SIG-M5 (cell line): ENCODE measurements around the gene RAD51B.
"Not testable (repeated sequence)": the region's sequence is repeated elsewhere in the genome, so short reads cannot be mapped to it uniquely, and the experiment has no call there.

ENCODE experiments used
- DNase-seq: peaks from one replicate; lab custom pipeline; 2025; lab: John Stamatoyannopoulos, UW

The RAD51B gene

GRCh38 chr14:68176687-68177086, 357.1 kb downstream of the RAD51B start:
- no peak for DNase-seq

GRCh38 chr14:68177728-68178127, 358.1 kb downstream of the RAD51B start:
- no peak for DNase-seq

- DNase-seq: no peak
These were observed 358.7 kb downstream of the RAD51B start for GRCh38 chr14:68178282-68178681.

GRCh38 chr14:68181519-68182326, 362.1 kb downstream of the RAD51B start:
- DNase-seq: no peak

GRCh38 chr14:68182492-68182891, 362.9 kb downstream of the RAD51B start:
- no peak for DNase-seq

- not testable (repeated sequence) for DNase-seq
These were observed 367.1 kb downstream of the RAD51B start for GRCh38 chr14:68186500-68187276.

GRCh38 chr14:68188174-68188573, 368.6 kb downstream of the RAD51B start:
- no peak for DNase-seq

- no peak for DNase-seq
These were observed 370.5 kb downstream of the RAD51B start for GRCh38 chr14:68190032-68190431.

- no peak for DNase-seq
These were observed 372.2 kb downstream of the RAD51B start for GRCh38 chr14:68191567-68192321.

GRCh38 chr14:68192935-68193334, 373.4 kb downstream of the RAD51B start:
- DNase-seq: no peak

- DNase-seq: no peak
These were observed 374.5 kb downstream of the RAD51B start for GRCh38 chr14:68193970-68194681.

- DNase-seq: no peak
These were observed 375.5 kb downstream of the RAD51B start for GRCh38 chr14:68195126-68195525.

- DNase-seq: no peak
These were observed 379.3 kb downstream of the RAD51B start for GRCh38 chr14:68198713-68199495.

GRCh38 chr14:68199554-68200151, 380.1 kb downstream of the RAD51B start:
- no peak for DNase-seq

- no peak for DNase-seq
These were observed 384.3 kb downstream of the RAD51B start for GRCh38 chr14:68203871-68204270.

GRCh38 chr14:68208218-68208617, 388.6 kb downstream of the RAD51B start:
- DNase-seq: no peak

- DNase-seq: no peak
These were observed 389.2 kb downstream of the RAD51B start for GRCh38 chr14:68208626-68209317.

GRCh38 chr14:68210729-68211299, 391.2 kb downstream of the RAD51B start:
- peak; percentile 60 for DNase-seq

GRCh38 chr14:68211421-68211820, 391.8 kb downstream of the RAD51B start:
- no peak for DNase-seq

GRCh38 chr14:68211886-68212285, 392.3 kb downstream of the RAD51B start:
- no peak for DNase-seq
